HG02981 (cell line): ENCODE measurements around the gene ARHGAP26.

ENCODE experiments used
- ATAC-seq: cut with Tn5 transposase; IDR thresholded peaks from one replicate; pipeline ENCODE4 v1.9.1; 2021; ENCODE audit warnings: mild to moderate bottlenecking, moderate library complexity; ENCODE audit not compliant: unreplicated experiment

ARHGAP26 gene

GRCh38 chr5:142845954-142846398 lies 75.8 kb downstream of the ARHGAP26 start:
- ATAC-seq = peak; percentile 74

GRCh38 chr5:142846406-142846805 lies 76.2 kb downstream of the ARHGAP26 start:
- no peak for ATAC-seq

GRCh38 chr5:142847898-142848790 lies 78.0 kb downstream of the ARHGAP26 start:
- no peak for ATAC-seq

- no peak for ATAC-seq
These were observed 79.3 kb downstream of the ARHGAP26 start for GRCh38 chr5:142849466-142849865.

GRCh38 chr5:142849880-142850279 lies 79.7 kb downstream of the ARHGAP26 start:
- no peak for ATAC-seq

- ATAC-seq = no peak
These were observed 81.6 kb downstream of the ARHGAP26 start for GRCh38 chr5:142851731-142852130.

- ATAC-seq = no peak
These were observed 82.4 kb downstream of the ARHGAP26 start for GRCh38 chr5:142852416-142853198.

- ATAC-seq = no peak
These were observed 83.5 kb downstream of the ARHGAP26 start for GRCh38 chr5:142853682-142854081.

- no peak for ATAC-seq
These were observed 86.1 kb downstream of the ARHGAP26 start for GRCh38 chr5:142856269-142856782.

- ATAC-seq = no peak
These were observed 87.2 kb downstream of the ARHGAP26 start for GRCh38 chr5:142857405-142857804.

- ATAC-seq = no peak
These were observed 88.9 kb downstream of the ARHGAP26 start for GRCh38 chr5:142859037-142859436.

- ATAC-seq = no peak
These were observed 90.1 kb downstream of the ARHGAP26 start for GRCh38 chr5:142860270-142860669.

- ATAC-seq = no peak
These were observed 90.8 kb downstream of the ARHGAP26 start for GRCh38 chr5:142861011-142861410.

GRCh38 chr5:142862594-142862993 lies 92.4 kb downstream of the ARHGAP26 start:
- no peak for ATAC-seq

GRCh38 chr5:142863856-142864255 lies 93.7 kb downstream of the ARHGAP26 start:
- ATAC-seq = no peak

GRCh38 chr5:142864290-142865260 lies 94.4 kb downstream of the ARHGAP26 start:
- ATAC-seq = no peak

- ATAC-seq = no peak
These were observed 95.5 kb downstream of the ARHGAP26 start for GRCh38 chr5:142865631-142866030.

GRCh38 chr5:142866563-142867275 lies 96.5 kb downstream of the ARHGAP26 start:
- ATAC-seq = peak; percentile 63

GRCh38 chr5:142869886-142870285 lies 99.7 kb downstream of the ARHGAP26 start:
- no peak for ATAC-seq
